OCI-LY3 (cell line): ENCODE measurements around the gene ARRB2.

Experiments used
- H2AFZ ChIP-seq: fragments of 200-600, 300-600 bp; shearing (Covaris generic); 2 replicates; pipeline ENCODE4 v1.6.0; 2014; ENCODE audit warnings: antibody characterized with exemption, low read depth, low read length
- H3K27ac ChIP-seq: fragments of 200-600, 300-600 bp; sonication (generic); 2 replicates; pipeline ENCODE4 v1.5.1; 2014; ENCODE audit warnings: mild to moderate bottlenecking, low read length, moderate library complexity, mixed read lengths
- H3K27me3 ChIP-seq: fragments of 200-600, 300-600 bp; sonication (generic); 2 replicates; pipeline ENCODE4 v1.6.1; 2014; ENCODE audit warnings: low read depth, low read length, mixed read lengths
- H3K36me3 ChIP-seq: fragments of 200-600, 300-600 bp; sonication (generic); replicated peaks from 2 replicates; pipeline ENCODE3; 2014; ENCODE audit warnings: low read depth, low read length, mixed read lengths
- H3K4me1 ChIP-seq: fragments of 300-600, 200-600 bp; sonication (generic); 2 replicates; pipeline ENCODE4 v1.6.1; 2014; ENCODE audit warnings: low read length, mixed read lengths
- H3K4me2 ChIP-seq: fragments of 200-600, 300-600 bp; sonication (generic); 2 replicates; pipeline ENCODE4 v1.6.1; 2014; ENCODE audit warnings: low read length, mixed read lengths
- H3K4me3 ChIP-seq: fragments of 300-600, 200-600 bp; sonication (generic); 2 replicates; pipeline ENCODE4 v1.5.1; 2014; ENCODE audit warnings: antibody characterized with exemption, mild to moderate bottlenecking, low read length, moderate library complexity
- H3K79me2 ChIP-seq: fragments of 300-600, 200-600 bp; shearing (Covaris generic); 2 replicates; pipeline ENCODE4 v1.6.1; 2014; ENCODE audit warnings: mild to moderate bottlenecking, low read length, mixed read lengths
- H3K9ac ChIP-seq: fragments of 300-600, 200-600 bp; shearing (Covaris generic); 2 replicates; pipeline ENCODE4 v1.6.0; 2014; ENCODE audit warnings: mild to moderate bottlenecking, low read length, moderate library complexity
- H3K9me3 ChIP-seq: fragments of 200-600, 300-600 bp; shearing (Covaris generic); 2 replicates; pipeline ENCODE4 v1.6.1; 2014; ENCODE audit warnings: low read length, mixed read lengths; ENCODE audit not compliant: insufficient read depth
- H4K20me1 ChIP-seq: fragments of 200-600, 300-600 bp; sonication (generic); 2 replicates; pipeline ENCODE4 v1.6.1; 2016; ENCODE audit warnings: low read length, mixed read lengths; ENCODE audit not compliant: insufficient read depth
- EZH2phosphoT487 ChIP-seq: fragments of 200-600 bp; shearing (Covaris generic); IDR thresholded peaks from 2 replicates; pipeline ENCODE4 v1.6.1; 2018; ENCODE audit warnings: antibody characterized with exemption, mixed run types, low read depth
- TF ChIP-seq, protein P1 (sequence below): fragments of 200-600, 300-600 bp; sonication (generic); IDR thresholded peaks from 2 replicates; pipeline ENCODE4 v1.5.1; 2014; ENCODE audit warnings: antibody characterized with exemption, low read length, low read depth

Gene ARRB2

DNA sequence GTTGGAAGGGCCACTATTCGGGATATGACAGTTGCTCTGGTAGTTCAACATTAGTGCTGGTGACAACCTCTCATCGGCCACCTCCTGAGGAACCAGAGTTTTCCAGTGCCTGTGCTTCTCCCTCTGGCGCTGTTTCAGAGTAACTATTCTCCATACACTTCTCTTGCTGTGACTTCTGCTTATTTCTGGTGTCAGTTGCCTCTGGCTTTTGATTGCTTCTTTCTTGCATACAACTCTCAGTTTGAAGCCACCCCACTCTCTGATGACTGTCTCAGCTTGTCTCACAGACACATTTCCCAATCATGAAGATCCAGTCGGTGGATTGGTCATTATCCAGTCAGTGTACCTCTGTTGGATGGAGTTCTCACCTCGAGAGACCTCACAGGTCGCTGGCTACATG lies 57.9 kb downstream of the ARRB2 start:
- no peak overlapping the region for H3K9ac ChIP-seq
- TF ChIP-seq, protein P1, sequence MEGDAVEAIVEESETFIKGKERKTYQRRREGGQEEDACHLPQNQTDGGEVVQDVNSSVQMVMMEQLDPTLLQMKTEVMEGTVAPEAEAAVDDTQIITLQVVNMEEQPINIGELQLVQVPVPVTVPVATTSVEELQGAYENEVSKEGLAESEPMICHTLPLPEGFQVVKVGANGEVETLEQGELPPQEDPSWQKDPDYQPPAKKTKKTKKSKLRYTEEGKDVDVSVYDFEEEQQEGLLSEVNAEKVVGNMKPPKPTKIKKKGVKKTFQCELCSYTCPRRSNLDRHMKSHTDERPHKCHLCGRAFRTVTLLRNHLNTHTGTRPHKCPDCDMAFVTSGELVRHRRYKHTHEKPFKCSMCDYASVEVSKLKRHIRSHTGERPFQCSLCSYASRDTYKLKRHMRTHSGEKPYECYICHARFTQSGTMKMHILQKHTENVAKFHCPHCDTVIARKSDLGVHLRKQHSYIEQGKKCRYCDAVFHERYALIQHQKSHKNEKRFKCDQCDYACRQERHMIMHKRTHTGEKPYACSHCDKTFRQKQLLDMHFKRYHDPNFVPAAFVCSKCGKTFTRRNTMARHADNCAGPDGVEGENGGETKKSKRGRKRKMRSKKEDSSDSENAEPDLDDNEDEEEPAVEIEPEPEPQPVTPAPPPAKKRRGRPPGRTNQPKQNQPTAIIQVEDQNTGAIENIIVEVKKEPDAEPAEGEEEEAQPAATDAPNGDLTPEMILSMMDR, result no peak
- no peak for TF ChIP-seq EZH2phosphoT487

DNA sequence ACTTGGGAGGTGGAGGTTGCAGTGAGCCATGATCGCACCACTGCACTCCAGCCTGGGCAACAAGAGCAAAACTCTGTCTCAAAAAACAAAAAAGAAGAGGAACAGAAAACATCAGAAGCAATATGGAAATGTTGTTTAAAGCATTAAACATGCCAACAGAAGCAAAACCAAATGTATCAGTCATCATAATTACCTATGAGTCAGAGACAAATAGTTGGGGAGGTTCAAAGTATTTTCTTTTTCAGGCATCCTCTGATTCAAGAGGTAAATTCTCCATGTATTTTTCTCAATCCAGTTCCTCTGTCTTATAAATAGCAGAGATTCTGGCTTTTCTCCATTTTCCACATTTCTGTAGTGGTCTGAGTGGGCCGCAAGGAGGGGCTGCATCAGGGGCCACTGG lies 59.2 kb downstream of the ARRB2 start:
- no peaks in the 10 kb centered on the region for H3K9me3 ChIP-seq
- no peaks in the 10 kb centered on the region for H3K4me1 ChIP-seq
- no peak overlapping the region for H3K9ac ChIP-seq
- no peak overlapping the region for H2AFZ ChIP-seq
- H3K36me3 ChIP-seq, result no peaks in the 10 kb centered on the region
- no peaks in the 10 kb centered on the region for H4K20me1 ChIP-seq
- no peaks in the 10 kb centered on the region for H3K27me3 ChIP-seq
- H3K79me2 ChIP-seq, result no peaks in the 10 kb centered on the region
- TF ChIP-seq, protein P1, result no peak
- TF ChIP-seq EZH2phosphoT487, result no peak
- H3K4me3 ChIP-seq, result no peak overlapping the region
- no peak overlapping the region for H3K27ac ChIP-seq
- no peak overlapping the region for H3K4me2 ChIP-seq

More for the DNA sequence above, 57.9 kb downstream of the ARRB2 start:
- Histone ChIP-seq H3K27me3 (no peaks in the 10 kb centered on the region), H3K4me1 (no peaks in the 10 kb centered on the region), H2AFZ (no peak overlapping the region), H3K9me3 (no peaks in the 10 kb centered on the region), H3K27ac (no peak overlapping the region), H4K20me1 (no peaks in the 10 kb centered on the region), H3K4me2 (no peak overlapping the region), H3K4me3 (no peak overlapping the region), H3K79me2 (no peaks in the 10 kb centered on the region), H3K36me3 (no peaks in the 10 kb centered on the region)
